Erythroblast (primary cell): ENCODE results near the gene DOK7.

Experiments
- GATA1 ChIP-seq: IDR thresholded peaks from 2 replicates; pipeline ENCODE4 v1.6.1; 2011; ENCODE audit warnings: low read depth, mild to moderate bottlenecking, control low read depth, low read length, moderate library complexity
- POLR2A ChIP-seq: IDR thresholded peaks from 2 replicates; pipeline ENCODE4 v1.6.1; 2011; ENCODE audit warnings: mild to moderate bottlenecking, low read length

DNA sequence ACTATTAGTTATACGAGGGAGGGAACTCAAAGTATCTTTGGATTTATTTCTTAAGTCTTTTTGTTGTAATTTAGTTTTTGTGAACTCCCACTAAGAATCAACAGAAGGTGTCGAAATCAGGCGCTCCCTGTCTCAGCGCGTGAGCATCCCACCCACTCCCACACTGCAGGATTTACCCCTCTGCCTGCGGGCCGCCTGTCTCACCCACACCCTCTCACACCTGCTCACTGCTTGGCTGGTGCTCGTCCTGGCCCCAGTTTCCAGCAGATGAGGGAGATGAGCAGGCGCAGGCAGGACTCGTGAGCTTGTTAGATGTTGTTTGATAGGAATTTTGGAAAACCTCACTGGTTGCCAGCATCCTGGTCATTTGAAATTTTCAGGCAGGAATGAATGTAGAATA is 42.1 kb upstream of the DOK7 start:
- TF ChIP-seq POLR2A (no peak), GATA1 (no peak)
